D721Med (cell line): Measurements from ENCODE around the gene CHSY1.

Experiments used
- DNase-seq: peaks from one replicate; pipeline ENCODE4 v3.0.0; 2011; ENCODE audit warnings: low spot score; ENCODE audit not compliant: insufficient read length
- FAIRE-seq: peaks from 2 replicates; lab custom pipeline; 2011; peaks lifted over from hg19 to GRCh38; lab: Jason Lieb, UNC
- CTCF ChIP-seq: IDR thresholded peaks from 2 replicates; pipeline ENCODE4 v1.5.1; 2012; ENCODE audit warnings: mild to moderate bottlenecking, control low read depth; ENCODE audit not compliant: insufficient read depth; ENCODE audit errors: missing control alignments

Gene CHSY1

GRCh38 chr15:101232677-101233076 is 19.2 kb downstream of the CHSY1 start:
- no peak for DNase-seq
- FAIRE-seq: no peak
- TF ChIP-seq CTCF: no peak

GRCh38 chr15:101228313-101228712 is 23.5 kb downstream of the CHSY1 start:
- FAIRE-seq (no peak), DNase-seq (no peak)
- TF ChIP-seq CTCF: no peak

GRCh38 chr15:101225658-101226057 is 26.2 kb downstream of the CHSY1 start:
- no peak for TF ChIP-seq CTCF
- FAIRE-seq (no peak), DNase-seq (no peak)

- no peak for FAIRE-seq
- no peak for TF ChIP-seq CTCF
- no peak for DNase-seq
These were observed 29.9 kb downstream of the CHSY1 start for GRCh38 chr15:101221902-101222301.

GRCh38 chr15:101220060-101220459 is 31.8 kb downstream of the CHSY1 start:
- no peak for TF ChIP-seq CTCF
- no peak for FAIRE-seq
- no peak for DNase-seq

- no peak for FAIRE-seq
- no peak for TF ChIP-seq CTCF
- no peak for DNase-seq
These were observed 32.4 kb downstream of the CHSY1 start for GRCh38 chr15:101219441-101219840.

GRCh38 chr15:101217446-101217845 is 34.4 kb downstream of the CHSY1 start:
- FAIRE-seq (no peak), DNase-seq (no peak)
- TF ChIP-seq CTCF: no peak
